Vagina (tissue), 2 donors: ENCODE data around the gene ADGRA1. TPM values are rescaled to one million over a fixed set of nuclear protein-coding genes. Genes with fewer than 3 reads are reported as not detected.

Experiments
- DNase-seq, 2 donors: peaks; one replicate each; pipeline ENCODE4 v3.0.0-alpha.2; 2017; ENCODE audit errors: extremely low spot score in 2 of 2
- H3K27ac ChIP-seq: fragments of 200-600 bp; sonication (generic); one replicate; pipeline ENCODE4 v1.5.1; 2019
- H3K27me3 ChIP-seq: fragments of 200-600 bp; sonication (generic); one replicate; pipeline ENCODE4 v1.5.1; 2019
- H3K36me3 ChIP-seq, 2 donors: fragments of 200-600 bp; sonication (generic); one replicate each; pipeline ENCODE4 v1.5.1; 2017 to 2019
- H3K4me1 ChIP-seq: fragments of 200-600 bp; sonication (generic); one replicate; pipeline ENCODE4 v1.5.1; 2019
- H3K4me3 ChIP-seq, 2 donors: fragments of 200-600 bp; sonication (generic); 1 replicate in 1 of 2; 2 replicates in 1 of 2; pipeline ENCODE4 v1.5.1; 2016 to 2019
- H3K9me3 ChIP-seq: fragments of 200-600 bp; sonication (generic); one replicate; pipeline ENCODE4 v1.5.1; 2019
- POLR2A ChIP-seq, 2 donors: fragments of 450-650 bp; IDR thresholded peaks; one replicate each; pipeline ENCODE4 v1.6.1; 2017; ENCODE audit warnings: antibody characterized with exemption in 2 of 2, mild to moderate bottlenecking in 2 of 2, moderate library complexity in 2 of 2
- POLR2AphosphoS5 ChIP-seq, 2 donors: sonication (generic); formaldehyde crosslinking; IDR thresholded peaks; one replicate each; pipeline ENCODE4 v1.9.0; 2017; ENCODE audit warnings: antibody characterized with exemption in 2 of 2, mild to moderate bottlenecking in 2 of 2, low read depth in 1 of 2; ENCODE audit not compliant: insufficient read depth in 1 of 2
- intact Hi-C: fragments of 100-400 bp; cut with DNase I; formaldehyde crosslinking; loops from one replicate; pipeline ENCODE4 v1.15.1; 2023
- total RNA-seq: library from RNA; depleted of rRNA; stranded (reverse); fragments of >200 nt; gene quantifications from one replicate; pipeline ENCODE4 v1.2.3, GENCODE V29; 2016
- TF ChIP-seq, protein P1 (sequence below), 3 experiments: fragments of 450-650 bp in 2 of 3; fragments of 200-600 bp in 1 of 3; sonication (generic) in 1 of 3; IDR thresholded peaks; one replicate each; pipeline ENCODE4 v1.5.1; 2017 to 2019; ENCODE audit warnings: antibody characterized with exemption in 3 of 3, mild to moderate bottlenecking in 2 of 3, moderate library complexity in 2 of 3

Gene ADGRA1
- total RNA-seq, 1 donor from 2014 or later = 0.49 TPM

- Histone ChIP-seq H3K36me3 (no peaks in the 10 kb centered on the region), H3K4me1 (no peaks in the 10 kb centered on the region), H3K27ac (no peak overlapping the region), H3K4me3 (no peak overlapping the region), H3K9me3 (no peaks in the 10 kb centered on the region), H3K27me3 (no peaks in the 10 kb centered on the region)
- intact Hi-C loops = no loop called here
- no peak for DNase-seq
- no peak for TF ChIP-seq POLR2AphosphoS5 (IDR thresholded peaks at IDR 0.05; ENCODE audit: insufficient read depth in 1 of 2, low read depth in 1 of 2)
- TF ChIP-seq POLR2A (IDR thresholded peaks at IDR 0.05) = no peak
- TF ChIP-seq, protein P1, sequence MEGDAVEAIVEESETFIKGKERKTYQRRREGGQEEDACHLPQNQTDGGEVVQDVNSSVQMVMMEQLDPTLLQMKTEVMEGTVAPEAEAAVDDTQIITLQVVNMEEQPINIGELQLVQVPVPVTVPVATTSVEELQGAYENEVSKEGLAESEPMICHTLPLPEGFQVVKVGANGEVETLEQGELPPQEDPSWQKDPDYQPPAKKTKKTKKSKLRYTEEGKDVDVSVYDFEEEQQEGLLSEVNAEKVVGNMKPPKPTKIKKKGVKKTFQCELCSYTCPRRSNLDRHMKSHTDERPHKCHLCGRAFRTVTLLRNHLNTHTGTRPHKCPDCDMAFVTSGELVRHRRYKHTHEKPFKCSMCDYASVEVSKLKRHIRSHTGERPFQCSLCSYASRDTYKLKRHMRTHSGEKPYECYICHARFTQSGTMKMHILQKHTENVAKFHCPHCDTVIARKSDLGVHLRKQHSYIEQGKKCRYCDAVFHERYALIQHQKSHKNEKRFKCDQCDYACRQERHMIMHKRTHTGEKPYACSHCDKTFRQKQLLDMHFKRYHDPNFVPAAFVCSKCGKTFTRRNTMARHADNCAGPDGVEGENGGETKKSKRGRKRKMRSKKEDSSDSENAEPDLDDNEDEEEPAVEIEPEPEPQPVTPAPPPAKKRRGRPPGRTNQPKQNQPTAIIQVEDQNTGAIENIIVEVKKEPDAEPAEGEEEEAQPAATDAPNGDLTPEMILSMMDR (IDR thresholded peaks at IDR 0.05) = no peak
These were observed 26.5 kb downstream of the ADGRA1 start for GRCh38 chr10:133114251-133114650.

GRCh38 chr10:133114726-133115452 is 27.2 kb downstream of the ADGRA1 start:
- intact Hi-C loops = no loop called here
- H3K36me3 ChIP-seq = no peaks in the 10 kb centered on the region
- DNase-seq = no peak
- H3K27ac ChIP-seq = no peak overlapping the region
- H3K9me3 ChIP-seq = no peaks in the 10 kb centered on the region
- H3K4me1 ChIP-seq = no peaks in the 10 kb centered on the region
- H3K27me3 ChIP-seq = no peaks in the 10 kb centered on the region
- no peak for TF ChIP-seq POLR2AphosphoS5 (IDR thresholded peaks at IDR 0.05; ENCODE audit: insufficient read depth in 1 of 2, low read depth in 1 of 2)
- TF ChIP-seq POLR2A (IDR thresholded peaks at IDR 0.05) = no peak
- TF ChIP-seq, protein P1 (IDR thresholded peaks at IDR 0.05) = no peak
- H3K4me3 ChIP-seq = no peak overlapping the region

- intact Hi-C loops = no loop called here
- H3K4me3 ChIP-seq = no peak overlapping the region
- H3K36me3 ChIP-seq = no peaks in the 10 kb centered on the region
- H3K9me3 ChIP-seq = no peaks in the 10 kb centered on the region
- no peaks in the 10 kb centered on the region for H3K4me1 ChIP-seq
- no peak overlapping the region for H3K27ac ChIP-seq
- no peaks in the 10 kb centered on the region for H3K27me3 ChIP-seq
- no peak for DNase-seq
- TF ChIP-seq POLR2AphosphoS5 (IDR thresholded peaks at IDR 0.05; ENCODE audit: insufficient read depth in 1 of 2, low read depth in 1 of 2) (no peak), POLR2A (IDR thresholded peaks at IDR 0.05) (no peak)
- TF ChIP-seq, protein P1 (IDR thresholded peaks at IDR 0.05) = no peak
These were observed 27.7 kb downstream of the ADGRA1 start for GRCh38 chr10:133115453-133115842.

DNA sequence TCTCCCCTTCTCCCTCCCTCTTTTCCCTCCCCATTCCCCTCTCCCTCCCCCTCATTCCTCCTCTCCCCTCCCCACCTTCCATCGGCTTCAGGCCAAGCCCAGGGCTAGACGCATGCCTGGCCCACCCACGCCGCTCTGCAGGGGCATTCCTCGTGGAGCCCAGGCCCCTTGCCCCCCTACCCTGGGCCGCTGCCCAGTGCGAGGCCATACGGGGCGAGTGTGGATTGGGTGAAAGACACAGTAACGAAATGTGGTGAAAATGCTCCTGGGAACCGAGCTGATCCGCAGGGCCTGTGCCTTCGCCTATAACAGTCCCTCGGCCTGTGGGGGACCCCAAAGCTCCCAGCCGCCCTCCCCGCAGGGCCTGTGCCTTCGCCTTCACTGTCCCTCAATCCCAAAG is 28.3 kb downstream of the ADGRA1 start:
- intact Hi-C loops = no loop called here
- no peaks in the 10 kb centered on the region for H3K36me3 ChIP-seq
- H3K27ac ChIP-seq = no peak overlapping the region
- no peak overlapping the region for H3K4me3 ChIP-seq
- H3K9me3 ChIP-seq = no peaks in the 10 kb centered on the region
- H3K27me3 ChIP-seq = no peaks in the 10 kb centered on the region
- no peak for DNase-seq
- H3K4me1 ChIP-seq = no peaks in the 10 kb centered on the region
- TF ChIP-seq, protein P1 (IDR thresholded peaks at IDR 0.05) = no peak
- TF ChIP-seq POLR2AphosphoS5 (IDR thresholded peaks at IDR 0.05; ENCODE audit: insufficient read depth in 1 of 2, low read depth in 1 of 2) (no peak), POLR2A (IDR thresholded peaks at IDR 0.05) (no peak)

DNA sequence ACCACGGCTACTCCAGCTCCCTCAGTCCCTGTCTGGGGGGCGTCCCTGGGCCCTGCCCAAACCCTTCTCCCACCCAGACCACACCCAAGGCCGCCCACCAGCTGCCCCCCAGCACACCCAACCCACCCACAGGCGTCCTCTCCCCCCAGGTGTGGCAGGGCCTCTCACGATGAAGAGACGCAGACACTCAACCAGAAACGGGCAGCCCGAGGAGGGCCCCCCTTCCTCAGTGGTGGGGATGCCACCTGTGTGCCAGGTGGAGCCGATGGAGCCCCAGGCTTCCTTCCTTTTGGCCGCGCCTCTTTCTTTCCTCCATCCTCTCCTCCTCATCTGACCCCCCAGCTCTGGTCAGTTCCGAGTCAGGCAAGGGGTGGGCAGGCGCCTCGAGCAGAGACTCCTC is 28.7 kb downstream of the ADGRA1 start:
- DNase-seq = no peak
- H3K4me3 ChIP-seq = no peak overlapping the region
- no peaks in the 10 kb centered on the region for H3K36me3 ChIP-seq
- H3K27ac ChIP-seq = no peak overlapping the region
- no peaks in the 10 kb centered on the region for H3K9me3 ChIP-seq
- H3K4me1 ChIP-seq = no peaks in the 10 kb centered on the region
- no peaks in the 10 kb centered on the region for H3K27me3 ChIP-seq
- intact Hi-C loops = no loop called here
- TF ChIP-seq POLR2A (IDR thresholded peaks at IDR 0.05) = no peak
- TF ChIP-seq, protein P1 (IDR thresholded peaks at IDR 0.05) = no peak
